ENCODE results near the gene TRIM41. TPM values are rescaled to one million over a fixed set of nuclear protein-coding genes. Genes with fewer than 3 reads are reported as not detected.

The TRIM41 gene
- total RNA-seq, 2 experiments from 2014 or later: 27.0 to 30.7 TPM

DNA sequence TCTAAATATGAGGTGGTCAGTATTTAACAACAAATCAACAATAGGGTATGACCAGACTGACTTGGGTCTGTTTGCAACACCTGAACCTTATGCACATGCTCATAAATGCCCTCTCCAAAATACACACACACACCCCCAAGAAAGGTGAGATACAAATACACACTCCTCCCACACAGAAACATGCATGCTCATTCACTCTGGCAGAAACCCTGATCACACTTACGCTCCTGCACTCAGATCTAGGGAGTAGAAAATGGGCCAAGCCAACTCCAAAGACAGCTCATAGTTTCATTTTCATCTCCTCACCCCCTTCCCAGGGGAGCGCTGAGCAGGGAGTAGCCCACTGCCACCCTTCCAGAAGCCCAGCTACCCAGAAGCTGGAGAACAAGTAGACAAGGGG lies 29.4 kb upstream of the TRIM41 start:
- CTCF ChIA-PET: interaction anchor here (0.5 to 7.6 kb wide), 3 partner anchors 13 to 59 kb away, joined by 3 to 63 read pairs (median 5); partner anchors contain the start of gene TRIM7
- Mint-ChIP-seq H3K4me3 (no peak overlapping the region), H3K27ac (no peak overlapping the region), H3K4me1 (peaks cover 17% of the 10 kb centered on the region), H3K9me3 (ENCODE audit: low read depth) (no peaks in the 10 kb centered on the region), H3K36me3 (ENCODE audit: low read depth) (peaks cover 9% of the 10 kb centered on the region), H3K27me3 (no peaks in the 10 kb centered on the region)
- ATAC-seq (no peak), DNase-seq (no peak)
- intact Hi-C loops (cut with DNase I, micrococcal nuclease): no loop called here
- POLR2A ChIA-PET: interaction anchor here (1.2 to 1.4 kb wide), 2 partner anchors 9 to 13 kb away, joined by 3 read pairs; no protein-coding TSS in a partner anchor

DNA sequence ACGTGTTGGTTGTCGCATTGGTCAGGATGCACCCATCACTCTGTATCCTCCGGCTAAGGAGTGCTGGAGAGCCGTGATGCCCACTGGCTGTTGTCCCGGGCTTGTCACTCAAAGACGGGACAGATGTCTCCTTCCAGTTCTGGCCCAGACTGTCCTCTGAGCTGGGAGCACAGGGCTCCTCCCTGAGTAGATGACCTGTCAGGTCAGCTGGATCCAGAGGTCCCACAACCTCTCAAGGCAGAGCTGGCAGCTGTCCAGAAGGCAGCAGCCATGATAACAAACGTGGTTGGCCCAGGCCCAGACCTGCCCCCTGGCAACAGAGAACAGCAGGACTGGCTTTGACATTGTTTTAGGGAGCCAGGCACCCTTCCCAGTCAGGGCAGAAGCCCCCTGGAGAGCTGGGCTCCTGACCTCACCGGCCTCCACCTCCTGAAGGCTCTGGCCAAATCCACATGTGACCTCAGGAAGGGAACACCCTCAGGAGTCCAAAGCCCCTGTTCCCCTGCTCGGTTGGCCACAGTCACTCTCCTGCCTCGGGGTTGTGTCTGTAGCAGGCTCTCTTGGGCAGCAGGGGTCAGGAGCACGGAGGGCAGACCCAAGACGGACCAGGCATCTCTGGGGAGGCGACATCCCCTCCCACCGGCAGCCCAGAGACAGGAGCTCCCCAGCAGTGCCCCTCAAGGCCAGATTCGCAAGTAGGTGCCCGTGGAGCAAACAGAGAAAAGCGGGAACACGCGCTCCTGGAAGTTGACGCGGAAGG lies 28.4 kb upstream of the TRIM41 start:
- ATAC-seq (no peak), DNase-seq (no peak)
- Mint-ChIP-seq H3K27me3 (no peaks in the 10 kb centered on the region), H3K27ac (no peak overlapping the region), H3K4me3 (no peak overlapping the region), H3K9me3 (ENCODE audit: low read depth) (no peaks in the 10 kb centered on the region), H3K4me1 (peaks cover 15% of the 10 kb centered on the region), H3K36me3 (ENCODE audit: low read depth) (peaks cover 7% of the 10 kb centered on the region)
- ChIA-PET POLR2A (no interaction called here), CTCF (interaction anchor here (0.6 to 7.6 kb wide), 2 partner anchors 12 to 147 kb away, joined by 3 to 63 read pairs; partner anchors contain the start of gene TRIM7)
- intact Hi-C loops (cut with DNase I, micrococcal nuclease): no loop called here

DNA sequence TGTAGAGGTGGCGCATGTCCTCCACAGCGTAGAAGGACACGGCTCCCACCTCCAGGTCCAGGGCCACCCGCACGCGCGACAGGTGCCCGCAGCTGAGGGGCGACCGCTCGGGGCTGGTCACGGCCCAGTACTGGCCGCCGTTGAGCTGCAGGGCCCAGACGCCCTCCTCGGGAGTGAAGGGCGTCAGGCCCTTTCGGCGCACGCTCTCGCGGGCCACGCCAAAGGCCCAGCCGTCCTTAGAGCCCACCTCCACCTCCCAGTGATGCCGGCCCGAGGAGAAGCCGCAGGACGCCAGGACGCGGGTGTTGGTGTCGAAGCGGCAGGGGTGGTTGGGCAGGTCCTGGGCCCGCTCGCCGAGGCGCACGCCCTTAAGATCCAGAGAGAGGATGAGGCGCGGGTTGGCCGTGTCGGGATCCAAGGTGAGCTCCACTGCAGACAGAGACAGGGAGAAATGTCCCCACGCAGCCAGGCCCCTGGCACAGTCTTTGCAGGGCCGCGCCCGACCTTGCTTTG lies 27.8 kb upstream of the TRIM41 start:
- DNase-seq (no peak), ATAC-seq (no peak)
- intact Hi-C loops (cut with DNase I, micrococcal nuclease): no loop called here
- Mint-ChIP-seq H3K4me3 (no peak overlapping the region), H3K4me1 (peaks cover 15% of the 10 kb centered on the region), H3K36me3 (ENCODE audit: low read depth) (peaks cover 7% of the 10 kb centered on the region), H3K9me3 (ENCODE audit: low read depth) (no peaks in the 10 kb centered on the region), H3K27me3 (no peaks in the 10 kb centered on the region), H3K27ac (no peak overlapping the region)
- ChIA-PET POLR2A (no interaction called here), CTCF (interaction anchor here (7.6 kb wide), 1 partner anchor 11 kb away, joined by 63 read pairs; the partner anchor contains the start of gene TRIM7)

DNA sequence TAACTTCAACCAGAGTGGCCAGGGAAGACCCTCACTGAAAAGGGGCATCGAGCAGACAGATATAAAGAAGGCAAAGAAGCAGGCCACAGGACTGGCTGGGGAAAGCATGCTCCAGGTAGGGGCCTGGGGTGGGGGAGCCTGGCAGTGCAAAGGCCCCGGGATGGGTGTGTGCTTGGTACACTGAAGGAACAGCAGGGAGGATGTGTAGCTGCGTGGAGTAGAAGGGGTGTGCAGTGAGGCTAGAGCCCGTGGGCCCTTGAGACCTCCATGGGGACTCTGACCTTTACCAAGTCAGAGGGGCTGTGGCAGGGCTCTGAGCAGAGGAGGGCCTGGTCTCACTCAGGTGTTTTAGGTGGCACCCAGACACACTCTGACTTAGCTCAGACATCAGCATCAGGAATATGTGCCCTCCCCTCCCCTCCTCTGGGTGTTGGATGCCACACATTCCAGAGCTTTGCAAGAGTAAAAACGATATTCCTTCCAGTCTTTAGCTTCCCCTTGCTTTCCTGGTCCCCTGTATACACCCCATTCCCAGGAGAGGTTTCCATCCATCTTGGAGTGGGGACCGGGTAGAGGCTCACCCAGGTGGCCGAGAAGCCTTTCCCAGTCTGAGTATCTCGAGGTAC lies 25.6 kb upstream of the TRIM41 start:
- CTCF ChIA-PET: interaction anchor here (0.5 to 1.6 kb wide), 3 partner anchors 13 to 413 kb away, joined by 3 to 5 read pairs (median 3); no protein-coding TSS in a partner anchor
- H3K4me1 Mint-ChIP-seq: peaks cover 8% of the 10 kb centered on the region

GRCh38 chr5:181198106-181198685 lies 24.9 kb upstream of the TRIM41 start:
- DNase-seq (no peak), ATAC-seq (no peak)
- Mint-ChIP-seq H3K4me3 (no peak overlapping the region), H3K36me3 (ENCODE audit: low read depth) (no peaks in the 10 kb centered on the region), H3K27me3 (no peaks in the 10 kb centered on the region), H3K4me1 (peaks cover under 1% of the 10 kb centered on the region), H3K27ac (no peak overlapping the region), H3K9me3 (ENCODE audit: low read depth) (no peaks in the 10 kb centered on the region)
- intact Hi-C loops (cut with DNase I, micrococcal nuclease): no loop called here
- POLR2A ChIA-PET: no interaction called here
- CTCF ChIA-PET: interaction anchor here (0.6 to 1.6 kb wide), 2 partner anchors 13 to 414 kb away, joined by 3 to 5 read pairs; no protein-coding TSS in a partner anchor

More for the DNA sequence above, 25.6 kb upstream of the TRIM41 start:
- no peak for ATAC-seq
- POLR2A ChIA-PET: no interaction called here
- Mint-ChIP-seq H3K27me3 (no peaks in the 10 kb centered on the region), H3K9me3 (ENCODE audit: low read depth) (no peaks in the 10 kb centered on the region), H3K27ac (no peak overlapping the region), H3K4me3 (no peak overlapping the region), H3K36me3 (ENCODE audit: low read depth) (no peaks in the 10 kb centered on the region)
- intact Hi-C loops (cut with DNase I, micrococcal nuclease): no loop called here
- DNase-seq: no peak

GRCh38 chr5:181198905-181199519 lies 24.1 kb upstream of the TRIM41 start:
- Mint-ChIP-seq H3K27me3 (peaks cover 4% of the 10 kb centered on the region), H3K4me3 (no peak overlapping the region), H3K9me3 (ENCODE audit: low read depth) (no peaks in the 10 kb centered on the region), H3K4me1 (peaks cover 1% of the 10 kb centered on the region), H3K36me3 (ENCODE audit: low read depth) (no peaks in the 10 kb centered on the region), H3K27ac (no peak overlapping the region)
- POLR2A ChIA-PET: no interaction called here
- CTCF ChIA-PET: interaction anchor here (1.6 kb wide), 1 partner anchor 14 kb away, joined by 5 read pairs; no protein-coding TSS in a partner anchor
- ATAC-seq (no peak), DNase-seq (no peak)
- intact Hi-C loops (cut with DNase I, micrococcal nuclease): no loop called here

- intact Hi-C loops (cut with DNase I, micrococcal nuclease): no loop called here
- CTCF ChIA-PET: no interaction called here
- ATAC-seq: no peak
- no peaks in the 10 kb centered on the region for H3K36me3 Mint-ChIP-seq (ENCODE audit: low read depth)
- H3K4me1 Mint-ChIP-seq: peaks cover 3% of the 10 kb centered on the region
- DNase-seq: no peak
- H3K27ac Mint-ChIP-seq: no peak overlapping the region
- H3K9me3 Mint-ChIP-seq (ENCODE audit: low read depth): no peaks in the 10 kb centered on the region
- POLR2A ChIA-PET: no interaction called here
- H3K4me3 Mint-ChIP-seq: no peak overlapping the region
- peaks cover 6% of the 10 kb centered on the region for H3K27me3 Mint-ChIP-seq
Measured at GRCh38 chr5:181199881-181200638, 23.0 kb upstream of the TRIM41 start.

DNA sequence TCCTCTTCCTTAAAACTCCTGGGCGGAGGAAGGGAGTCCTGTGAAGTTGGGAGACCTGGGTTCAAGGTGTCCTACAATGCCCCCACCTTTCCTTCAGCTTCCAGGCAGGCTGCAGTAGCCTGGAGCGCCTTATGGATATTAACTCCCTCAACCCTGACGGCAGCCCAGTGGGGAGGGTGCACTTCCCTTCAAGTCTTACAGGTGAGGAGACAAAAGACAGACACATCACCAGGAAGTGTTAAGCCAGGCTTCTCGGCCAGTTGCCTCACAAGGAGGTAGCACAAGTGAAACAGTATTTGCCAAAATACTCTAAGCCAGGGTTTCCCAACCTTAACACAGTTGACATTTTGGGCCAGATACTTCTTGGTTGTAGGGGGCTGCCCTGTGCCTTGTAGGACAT lies 22.3 kb upstream of the TRIM41 start:
- no peak for DNase-seq
- Mint-ChIP-seq H3K9me3 (ENCODE audit: low read depth) (no peaks in the 10 kb centered on the region), H3K36me3 (ENCODE audit: low read depth) (no peaks in the 10 kb centered on the region), H3K27ac (no peak overlapping the region), H3K4me1 (peaks cover 7% of the 10 kb centered on the region), H3K4me3 (no peak overlapping the region), H3K27me3 (peaks cover 10% of the 10 kb centered on the region)
- CTCF ChIA-PET: interaction anchor here (0.7 kb wide), 1 partner anchor 33 kb away, joined by 3 read pairs; no protein-coding TSS in a partner anchor
- no peak for ATAC-seq
- intact Hi-C loops (cut with DNase I, micrococcal nuclease): no loop called here
- POLR2A ChIA-PET: no interaction called here

- intact Hi-C loops (cut with DNase I, micrococcal nuclease): no loop called here
- Mint-ChIP-seq H3K27me3 (peaks cover 20% of the 10 kb centered on the region), H3K4me3 (no peak overlapping the region), H3K9me3 (ENCODE audit: low read depth) (no peaks in the 10 kb centered on the region), H3K4me1 (peaks cover 29% of the 10 kb centered on the region), H3K27ac (no peak overlapping the region), H3K36me3 (ENCODE audit: low read depth) (peaks cover 6% of the 10 kb centered on the region)
- DNase-seq: no peak
- POLR2A ChIA-PET: interaction anchor here (1.6 kb wide), 1 partner anchor 10 kb away, joined by 3 read pairs; no protein-coding TSS in a partner anchor
- CTCF ChIA-PET: interaction anchor here (1.2 kb wide), 1 partner anchor 31 kb away, joined by 3 read pairs; no protein-coding TSS in a partner anchor
- ATAC-seq: no peak
Measured at GRCh38 chr5:181203093-181203711, 19.9 kb upstream of the TRIM41 start.

DNA sequence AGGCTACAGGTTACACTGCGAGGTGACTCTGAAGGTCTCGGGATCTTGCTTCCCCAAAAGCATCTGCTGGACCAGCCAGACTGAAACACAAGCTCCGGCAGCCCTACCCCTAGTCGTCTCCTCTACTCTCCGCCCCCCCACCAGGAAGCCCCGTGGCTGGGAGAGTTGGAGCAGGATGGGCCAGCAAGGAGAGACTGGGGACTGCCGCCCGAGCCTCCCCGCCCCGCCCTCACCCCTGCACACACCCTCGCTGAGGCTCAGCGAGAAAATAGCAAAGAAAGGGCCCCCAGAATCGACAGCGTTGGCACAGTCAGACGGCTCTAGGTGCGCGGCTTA lies 19.3 kb upstream of the TRIM41 start:
- POLR2A ChIA-PET: interaction anchor here (1.6 to 2.4 kb wide), 2 partner anchors 11 to 12 kb away, joined by 3 to 7 read pairs; no protein-coding TSS in a partner anchor
- Mint-ChIP-seq H3K27ac (no peak overlapping the region), H3K36me3 (ENCODE audit: low read depth) (peaks cover 6% of the 10 kb centered on the region), H3K4me3 (peak overlapping the region; percentile 70), H3K27me3 (peaks cover 20% of the 10 kb centered on the region), H3K9me3 (ENCODE audit: low read depth) (no peaks in the 10 kb centered on the region), H3K4me1 (peaks cover 32% of the 10 kb centered on the region)
- CTCF ChIA-PET: interaction anchor here (0.6 to 1.3 kb wide), 2 partner anchors 30 to 533 kb away, joined by 3 read pairs; no protein-coding TSS in a partner anchor
- ATAC-seq (no peak), DNase-seq (no peak)
- intact Hi-C loops (cut with DNase I, micrococcal nuclease): no loop called here
